ACC112 (cell line): Measurements from ENCODE around the gene ZNF439.
A peak's percentile ranks its signal among the peaks of the same experiment; 100 is the strongest.
"Not testable (repeated sequence)": the region's sequence is repeated elsewhere in the genome, so short reads cannot be mapped to it uniquely, and the experiment has no call there.

ENCODE experiments used
- H2AFZ ChIP-seq: fragments of 200-600 bp; sonication (generic); one replicate; pipeline ENCODE4 v1.6.0; 2017; ENCODE audit warnings: antibody characterized with exemption, low read length; ENCODE audit not compliant: unreplicated experiment
- H3K27ac ChIP-seq: fragments of 200-600 bp; sonication (generic); 2 replicates; pipeline ENCODE4 v1.5.1; 2014; ENCODE audit warnings: low read depth, mild to moderate bottlenecking, antibody characterized with exemption, low read length, moderate library complexity
- H3K27me3 ChIP-seq: fragments of 200-600 bp; sonication (generic); 2 replicates; pipeline ENCODE4 v1.6.1; 2014; ENCODE audit warnings: mild to moderate bottlenecking, antibody characterized with exemption, low read length, moderate library complexity, mixed read lengths; ENCODE audit not compliant: insufficient read depth
- H3K36me3 ChIP-seq: fragments of 200-600 bp; sonication (generic); 2 replicates; pipeline ENCODE4 v1.6.1; 2016; ENCODE audit warnings: mild to moderate bottlenecking, antibody characterized with exemption, low read length, moderate library complexity, mixed read lengths; ENCODE audit not compliant: insufficient read depth
- H3K4me1 ChIP-seq: fragments of 200-600 bp; sonication (generic); one replicate; pipeline ENCODE4 v1.6.1; 2016; ENCODE audit warnings: low read length, mixed read lengths; ENCODE audit not compliant: insufficient read depth, unreplicated experiment, control insufficient read depth
- H3K4me3 ChIP-seq: fragments of 200-600 bp; sonication (generic); 2 replicates; pipeline ENCODE4 v1.5.1; 2014; ENCODE audit warnings: mild to moderate bottlenecking, low read depth, low read length
- H3K79me2 ChIP-seq: fragments of 200-600 bp; sonication (generic); one replicate; pipeline ENCODE4 v1.6.0; 2016; ENCODE audit warnings: low read length; ENCODE audit not compliant: control insufficient read depth, unreplicated experiment, insufficient read depth

The ZNF439 gene

DNA sequence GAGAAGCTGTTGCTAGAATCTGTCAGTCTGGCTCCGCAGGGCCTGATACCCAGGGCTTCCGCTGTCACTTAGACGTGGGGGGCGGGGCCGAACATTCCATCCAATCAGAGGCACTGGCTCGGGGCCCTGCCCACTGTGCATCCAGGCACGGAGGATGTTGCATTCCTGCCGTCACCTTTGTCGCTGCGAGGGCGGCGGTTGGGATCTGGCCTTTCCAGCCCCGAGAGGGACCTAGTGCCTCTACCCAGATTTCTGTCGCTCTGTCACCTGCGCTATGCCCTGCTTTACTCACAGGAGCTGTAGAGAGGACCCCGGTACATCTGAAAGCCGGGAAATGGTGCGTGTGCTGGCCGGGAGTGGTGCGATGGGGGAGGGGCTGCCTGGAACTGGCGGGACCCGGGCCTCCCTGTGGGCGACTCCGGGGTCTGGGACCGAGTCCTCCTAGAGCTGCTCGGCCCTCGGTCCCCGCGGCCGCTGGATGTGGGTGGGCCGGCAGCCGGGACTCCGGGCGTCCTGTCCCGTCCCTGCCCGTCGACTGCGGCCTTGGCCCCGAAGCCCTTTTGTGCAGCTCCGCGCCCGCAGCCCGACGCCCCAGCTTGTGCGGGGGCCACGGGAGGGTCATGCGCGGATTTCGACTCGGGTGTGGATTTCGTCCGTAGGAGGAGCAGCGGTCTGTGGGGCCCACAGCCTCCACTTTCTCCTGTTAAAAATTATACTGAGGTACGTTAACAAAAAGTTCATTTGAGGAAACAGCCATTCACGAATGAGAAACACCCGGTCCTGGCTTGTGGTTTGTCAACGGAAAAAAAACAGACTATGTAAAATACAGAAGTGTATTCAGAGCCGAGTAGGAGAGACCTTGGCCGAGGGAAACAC lies at the start of gene ZNF439:
ZNF439 (plus strand) TSS at position 133 of the 876 bp plus-strand sequence; CDS start at position 275, 142 bp downstream.
- Histone ChIP-seq H3K4me1 (no peaks in the 10 kb centered on the region), H3K27me3 (no peaks in the 10 kb centered on the region), H2AFZ (peak within 1 kb of the TSS; percentile 86), H3K27ac (no peak within 1 kb of the TSS), H3K36me3 (no peaks in the 10 kb centered on the region), H3K79me2 (no peaks in the 10 kb centered on the region), H3K4me3 (peak within 1 kb of the TSS; percentile 82)

DNA sequence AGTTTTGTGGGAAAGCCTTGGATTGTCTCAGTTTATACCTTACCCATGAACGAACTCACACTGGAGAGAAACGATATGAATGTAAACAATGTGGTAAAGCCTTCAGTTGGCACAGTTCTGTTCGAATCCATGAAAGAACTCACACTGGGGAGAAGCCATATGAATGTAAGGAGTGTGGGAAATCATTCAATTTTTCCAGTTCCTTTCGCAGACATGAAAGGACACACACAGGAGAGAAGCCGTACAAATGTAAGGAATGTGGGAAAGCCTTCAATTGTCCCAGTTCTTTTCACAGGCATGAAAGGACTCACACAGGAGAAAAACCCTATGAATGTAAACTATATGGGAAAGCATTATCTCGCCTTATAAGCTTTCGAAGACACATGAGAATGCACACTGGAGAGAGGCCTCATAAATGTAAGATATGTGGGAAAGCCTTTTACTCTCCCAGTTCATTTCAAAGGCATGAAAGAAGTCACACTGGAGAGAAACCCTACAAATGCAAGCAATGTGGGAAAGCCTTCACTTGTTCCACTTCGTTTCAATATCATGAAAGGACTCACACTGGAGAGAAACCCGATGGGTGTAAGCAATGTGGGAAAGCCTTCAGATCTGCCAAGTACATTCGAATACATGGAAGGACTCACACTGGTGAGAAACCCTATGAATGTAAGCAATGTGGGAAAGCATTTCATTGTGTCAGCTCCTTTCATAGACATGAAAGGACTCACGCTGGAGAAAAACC lies 42.0 kb upstream of the ZNF439 start:
- H3K27ac ChIP-seq, result no peak overlapping the region
- no peaks in the 10 kb centered on the region for H3K79me2 ChIP-seq
- H3K27me3 ChIP-seq, result no peaks in the 10 kb centered on the region
- H3K36me3 ChIP-seq, result no peaks in the 10 kb centered on the region
- no peaks in the 10 kb centered on the region for H3K4me1 ChIP-seq
- H2AFZ ChIP-seq, result no peak overlapping the region
- H3K4me3 ChIP-seq, result no peak overlapping the region

DNA sequence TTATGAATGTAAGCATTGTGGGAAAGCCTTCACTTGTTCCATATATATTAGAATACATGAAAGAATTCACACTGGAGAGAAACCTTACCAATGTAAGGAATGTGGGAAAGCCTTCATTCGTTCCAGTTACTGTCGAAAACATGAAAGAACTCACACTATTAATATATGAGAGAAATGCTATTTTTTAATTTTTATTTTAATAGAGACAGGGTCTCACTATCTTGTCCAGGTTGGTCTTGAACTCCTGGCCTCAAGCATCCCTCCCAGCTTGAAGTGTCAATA lies 41.5 kb upstream of the ZNF439 start:
- no peaks in the 10 kb centered on the region for H3K27me3 ChIP-seq
- no peaks in the 10 kb centered on the region for H3K79me2 ChIP-seq
- no peaks in the 10 kb centered on the region for H3K36me3 ChIP-seq
- no peak overlapping the region for H3K4me3 ChIP-seq
- H2AFZ ChIP-seq, result no peak overlapping the region
- H3K27ac ChIP-seq, result no peak overlapping the region
- H3K4me1 ChIP-seq, result no peaks in the 10 kb centered on the region

GRCh38 chr19:11813703-11814028 lies 34.9 kb upstream of the ZNF439 start:
- H3K36me3 ChIP-seq, result no peaks in the 10 kb centered on the region
- H3K79me2 ChIP-seq, result no peaks in the 10 kb centered on the region
- H3K4me1 ChIP-seq, result no peaks in the 10 kb centered on the region
- H3K4me3 ChIP-seq, result peak overlapping the region; percentile 85
- H3K27me3 ChIP-seq, result no peaks in the 10 kb centered on the region
- H3K27ac ChIP-seq, result no peak overlapping the region
- H2AFZ ChIP-seq, result peak overlapping the region; percentile 30

DNA sequence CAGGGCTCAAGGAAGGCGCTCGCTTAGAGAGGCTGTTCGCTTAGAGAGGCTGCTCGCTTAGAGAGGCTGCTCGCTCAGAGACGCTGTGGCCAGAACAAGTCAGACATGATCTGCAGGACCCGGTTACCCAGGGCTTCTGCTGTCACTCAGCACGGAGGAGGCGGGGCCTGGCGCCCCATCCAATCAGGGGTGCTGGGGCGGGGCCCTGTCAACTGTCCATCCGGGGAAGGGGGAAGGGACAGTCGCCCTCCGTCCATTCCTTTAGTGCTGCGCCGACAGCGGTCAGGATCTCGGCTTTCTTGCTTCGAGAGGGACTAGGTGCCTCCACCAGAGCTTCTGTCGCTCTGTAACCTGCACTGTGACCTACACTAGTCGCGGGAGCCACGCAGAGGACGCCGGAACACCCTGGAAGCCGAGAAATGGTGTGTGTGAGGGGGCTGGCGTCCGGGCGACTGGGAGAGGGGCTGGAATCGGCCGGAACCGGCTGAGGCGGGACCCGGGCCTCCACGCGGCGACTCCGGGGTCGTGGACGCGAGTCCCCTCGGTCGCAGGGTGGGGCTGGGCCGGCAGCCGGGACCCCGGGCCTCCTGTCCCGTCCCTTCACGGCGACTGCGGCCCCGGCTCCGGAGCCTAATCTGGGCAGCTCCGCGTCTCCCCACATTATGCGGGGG lies 34.4 kb upstream of the ZNF439 start, which contains the start of gene ZNF440:
ZNF440 (plus strand) TSS at position 245 of the 671 bp plus-strand sequence; CDS start at position 420, 175 bp downstream.
- Histone ChIP-seq H3K4me3 (peak within 1 kb of the TSS; percentile 85), H3K4me1 (no peaks in the 10 kb centered on the region), H3K27ac (no peak within 1 kb of the TSS), H3K27me3 (no peaks in the 10 kb centered on the region), H3K36me3 (no peaks in the 10 kb centered on the region), H2AFZ (peak within 1 kb of the TSS; percentile 82), H3K79me2 (no peaks in the 10 kb centered on the region)

DNA sequence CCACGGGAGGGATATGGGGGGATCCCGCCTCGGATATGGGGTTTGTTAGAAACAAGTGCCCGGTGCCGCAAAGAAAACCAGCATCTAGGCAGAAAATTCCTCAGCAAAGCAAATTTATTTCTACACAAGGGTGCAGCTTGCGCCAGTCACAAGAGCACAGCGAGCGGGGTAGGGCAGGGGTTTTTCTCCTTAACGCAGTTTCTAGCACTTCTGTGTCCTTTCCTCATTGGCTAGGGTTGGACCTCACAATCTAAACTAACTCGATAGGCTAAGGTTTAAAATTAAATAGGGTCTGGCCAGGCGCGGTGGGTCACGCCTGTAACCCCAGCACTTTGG lies 33.9 kb upstream of the ZNF439 start:
- Histone ChIP-seq H3K27ac (no peak overlapping the region), H3K79me2 (no peaks in the 10 kb centered on the region), H2AFZ (peak overlapping the region; percentile 82), H3K27me3 (no peaks in the 10 kb centered on the region), H3K4me3 (peak overlapping the region; percentile 85), H3K36me3 (no peaks in the 10 kb centered on the region), H3K4me1 (no peaks in the 10 kb centered on the region)

DNA sequence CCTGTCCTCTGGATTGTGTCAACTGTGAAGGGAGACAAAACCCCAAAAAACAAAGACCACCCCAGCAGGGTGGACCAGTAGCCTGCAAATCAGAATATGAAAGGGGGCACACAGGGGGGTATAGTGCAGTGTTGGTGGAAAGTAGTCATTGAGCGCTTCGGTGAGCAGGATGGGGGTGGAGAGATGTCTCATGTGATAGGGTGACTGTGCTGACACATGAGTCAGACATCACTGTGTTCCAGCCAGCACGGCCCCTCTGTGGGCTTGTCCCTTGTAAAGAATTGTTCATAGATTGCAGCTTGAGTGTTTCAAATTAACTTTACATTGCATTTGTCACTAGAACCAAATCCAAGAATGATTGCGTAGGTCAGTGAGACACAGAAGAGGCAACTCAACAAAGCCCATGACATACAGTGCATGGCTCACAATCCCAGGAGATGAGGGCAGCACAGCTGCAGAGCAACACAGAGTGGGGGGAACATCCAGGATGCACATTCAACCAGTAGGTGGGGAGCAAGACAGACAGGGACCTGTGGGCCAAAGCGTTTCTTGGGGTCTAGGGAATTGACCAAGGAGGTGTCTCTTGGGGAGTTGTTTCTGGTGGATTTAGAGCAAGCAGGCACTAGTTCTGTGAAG lies 26.9 kb upstream of the ZNF439 start:
- no peak overlapping the region for H3K27ac ChIP-seq
- no peak overlapping the region for H3K4me3 ChIP-seq
- H3K27me3 ChIP-seq, result no peaks in the 10 kb centered on the region
- peaks cover 6% of the 10 kb centered on the region; the same call in 1 of the 2 replicates for H3K36me3 ChIP-seq
- H3K79me2 ChIP-seq, result peaks cover 2% of the 10 kb centered on the region
- H2AFZ ChIP-seq, result no peak overlapping the region
- H3K4me1 ChIP-seq, result no peaks in the 10 kb centered on the region

DNA sequence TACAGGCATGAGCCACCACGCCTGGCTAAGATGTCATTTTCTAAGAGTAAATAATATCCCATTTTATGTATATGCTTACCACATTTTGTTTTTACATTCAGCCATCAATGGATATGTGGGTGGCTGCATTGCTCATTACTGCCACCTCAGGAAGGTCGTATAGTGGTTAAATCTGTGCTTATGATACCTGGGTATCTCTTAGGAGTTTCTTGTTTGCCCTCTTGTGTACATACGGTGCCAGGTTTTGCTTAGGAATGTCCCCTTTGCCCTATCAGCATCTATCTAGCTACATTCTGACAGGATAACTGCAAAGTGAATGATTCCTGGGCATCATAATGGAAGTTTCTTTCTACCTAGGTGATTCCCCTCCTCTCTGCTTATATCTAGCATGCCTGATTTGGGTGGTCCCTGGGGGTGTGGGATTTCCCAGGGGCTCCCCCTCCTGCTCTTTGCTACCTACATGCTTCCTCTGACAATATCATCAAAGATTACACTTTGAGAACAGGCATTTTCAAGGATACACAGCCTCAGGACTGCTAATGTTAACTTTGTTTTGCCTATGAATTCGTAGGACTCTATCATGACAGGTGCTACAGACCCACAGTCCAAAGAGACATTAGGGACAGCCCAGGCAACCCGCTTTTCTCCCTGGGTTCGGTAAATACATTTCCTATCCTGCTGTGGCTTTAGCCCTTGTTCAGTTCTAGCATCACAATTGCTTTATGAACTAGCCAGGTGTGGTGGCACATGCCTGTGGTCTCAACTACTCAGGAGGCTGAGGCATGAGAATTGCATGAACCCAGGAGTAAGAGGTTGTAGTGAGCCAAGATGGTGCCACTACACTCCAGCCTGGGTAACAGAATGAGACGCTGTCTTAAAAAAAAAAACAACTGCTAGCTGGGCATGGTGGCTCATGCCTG lies 19.3 kb upstream of the ZNF439 start:
- H2AFZ ChIP-seq, H3K27me3 ChIP-seq, H3K4me1 ChIP-seq, H3K27ac ChIP-seq, H3K79me2 ChIP-seq, H3K4me3 ChIP-seq: not testable (repeated sequence)
- peaks cover 27% of the 10 kb centered on the region for H3K36me3 ChIP-seq

- H3K36me3 ChIP-seq, result peaks cover 27% of the 10 kb centered on the region
- H3K4me1 ChIP-seq, result no peaks in the 10 kb centered on the region
- no peaks in the 10 kb centered on the region for H3K79me2 ChIP-seq
- no peak overlapping the region for H3K27ac ChIP-seq
- H2AFZ ChIP-seq, result no peak overlapping the region
- no peak overlapping the region for H3K4me3 ChIP-seq
- H3K27me3 ChIP-seq, result no peaks in the 10 kb centered on the region
Measured at GRCh38 chr19:11832253-11832912, 16.1 kb upstream of the ZNF439 start.
